ENCODE measurements around the gene COLGALT1. TPM values are rescaled to one million over a fixed set of nuclear protein-coding genes. Genes with fewer than 3 reads are reported as not detected.
"Not testable (repeated sequence)": the region's sequence is repeated elsewhere in the genome, so short reads cannot be mapped to it uniquely, and the experiment has no call there.

COLGALT1 gene
- total and polyA plus RNA-seq, 2 of the 8 experiments (the other 6 are each of a cell fraction or from before 2014, with no cell fraction given), result 44.7 to 58.1 TPM

DNA sequence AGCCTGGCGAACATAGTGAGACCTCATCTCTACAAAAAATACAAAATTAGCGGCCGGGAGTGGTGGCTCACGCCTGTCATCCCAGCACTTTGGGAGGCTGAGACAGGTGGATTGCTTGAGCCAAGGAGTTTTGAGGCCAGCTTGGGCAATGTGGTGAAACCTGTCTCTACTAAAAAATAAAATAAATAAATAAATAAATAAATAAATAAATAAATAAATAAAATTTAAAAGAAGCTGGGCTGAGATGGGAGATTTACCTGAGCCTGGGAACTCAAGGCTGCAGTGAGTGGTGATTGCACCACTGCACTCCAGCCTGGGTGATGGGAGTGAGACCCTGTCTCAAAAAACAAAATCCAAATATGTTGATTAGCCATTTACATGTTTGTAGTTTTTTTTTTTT is 2.7 kb upstream of the COLGALT1 start:
- not testable (repeated sequence) for H3K36me3 ChIP-seq (ENCODE audit: control insufficient read depth in 2 of 4, insufficient read depth in 4 of 4, low read length in 3 of 4); H3K79me2 ChIP-seq (ENCODE audit: control insufficient read depth in 1 of 2, insufficient read depth in 2 of 2, low read length in 2 of 2); H2AFZ ChIP-seq (ENCODE audit: low read length); H4K8ac ChIP-seq (ENCODE audit: extremely low read depth, insufficient read depth, low read length); H2BK15ac ChIP-seq (ENCODE audit: low read length); H3K27me3 ChIP-seq (replicated peaks in 1 of 4; ENCODE audit: control insufficient read depth in 3 of 4, extremely low read depth in 1 of 4, insufficient read depth in 3 of 4, low read length in 3 of 4); H3K23me2 ChIP-seq (ENCODE audit: low read depth, low read length); DNase-seq (ENCODE audit: low read depth in 1 of 2, low spot score in 2 of 2); H4K91ac ChIP-seq (replicated peaks; ENCODE audit: insufficient read length, low read length); H3K56ac ChIP-seq (replicated peaks; ENCODE audit: insufficient read length, low read depth, low read length); H3K18ac ChIP-seq (ENCODE audit: extremely low read depth, low read length); H2BK120ac ChIP-seq (replicated peaks; ENCODE audit: low read depth, low read length); H3K79me1 ChIP-seq (ENCODE audit: low read depth, low read length); H3K4me3 ChIP-seq (ENCODE audit: extremely low read depth in 1 of 4, insufficient read depth in 2 of 4, low read depth in 3 of 4, low read length in 4 of 4); H3K14ac ChIP-seq (ENCODE audit: insufficient read length); H3K4me1 ChIP-seq (replicated peaks in 1 of 4; ENCODE audit: control insufficient read depth in 3 of 4, insufficient read depth in 4 of 4, low read length in 3 of 4); FAIRE-seq; H4K20me1 ChIP-seq (replicated peaks in 1 of 2; ENCODE audit: control insufficient read depth in 1 of 2, insufficient read depth in 2 of 2, low read length in 2 of 2); H3K4me2 ChIP-seq (ENCODE audit: insufficient read depth in 1 of 2, low read depth in 2 of 2, low read length in 2 of 2); H3K9ac ChIP-seq (replicated peaks in 1 of 4; ENCODE audit: extremely low read depth in 1 of 4, low read depth in 3 of 4, low read length in 3 of 4); H2BK5ac ChIP-seq (ENCODE audit: low read depth, low read length); H3K23ac ChIP-seq (ENCODE audit: insufficient read length); H2AK5ac ChIP-seq (ENCODE audit: low read depth, low read length); H3K27ac ChIP-seq (ENCODE audit: low read depth, low read length); H3K9me3 ChIP-seq (ENCODE audit: insufficient read depth in 2 of 2, low read depth in 1 of 2, low read length in 1 of 2); H3K4ac ChIP-seq (replicated peaks; ENCODE audit: insufficient read length, low read depth, low read length); H2BK20ac ChIP-seq (ENCODE audit: low read length); H2BK12ac ChIP-seq (ENCODE audit: low read depth, low read length); H4K5ac ChIP-seq (ENCODE audit: insufficient read length, low read depth, low read length)
- POLR2A ChIA-PET (ENCODE audit: partially characterized antibody), result interaction anchor here (0.9 to 1.2 kb wide), 2 partner anchors 17 to 307 kb away, joined by 3 read pairs; partner anchors contain the start of gene RPL18A
- 96% methylated on average over 4 of the region's 4 CpGs; no CpG with 5 or more reads in 1 of the 2 experiments for WGBS, 2 experiments (ENCODE audit: extremely low coverage in 1 of 2, insufficient coverage in 1 of 2, insufficient read length in 1 of 2, insufficient replicate concordance in 2 of 2, low coverage in 1 of 2, low lambda C conversion rate in 2 of 2, missing lambda C conversion rate in 1 of 2)
- CTCF ChIA-PET (ENCODE audit: partially characterized antibody), result interaction anchor here (0.8 to 2.5 kb wide), 9 partner anchors 10 to 222 kb away, joined by 3 to 16 read pairs (median 3); no protein-coding TSS in a partner anchor
